GM12878 (cell line): ENCODE measurements around the gene CDKL2. TPM values are rescaled to one million over a fixed set of nuclear protein-coding genes. Genes with fewer than 3 reads are reported as not detected.

Experiments used
- ATAC-seq: fragments of 200-7000 bp; cut with Tn5 transposase; 3 replicates; pipeline ENCODE4 v1.9.1; 2020; ENCODE audit warnings: mild to moderate bottlenecking, moderate library complexity
- Bru-seq: library from RNA; stranded (reverse); fragments of 400-500 nt; gene quantifications from one replicate; lab custom pipeline; 2021; lab: Mats Ljungman, UMichigan
- BruChase-seq, 2 experiments: library from RNA; stranded (reverse); fragments of 400-500 nt; gene quantifications; one replicate each; lab custom pipeline; 2021; lab: Mats Ljungman, UMichigan
- BruUV-seq: library from RNA; stranded (reverse); fragments of 400-500 nt; replicated peaks from 2 replicates; lab custom pipeline; 2021; lab: Mats Ljungman, UMichigan
- CTCF ChIA-PET: fragments of 300-600 bp; sonication (Branson Sonifier 250); formaldehyde crosslinking; extraction: SDS; loops from one replicate; lab custom pipeline; 2021; ENCODE audit warnings: inconsistent platforms; lab: Yijun Ruan, JAX
- POLR2A ChIA-PET: fragments of 350-600 bp; formaldehyde crosslinking; extraction: SDS; loops from one replicate; lab custom pipeline; 2021; ENCODE audit warnings: inconsistent platforms; lab: Charles Lee
- RAD21 ChIA-PET: fragments of 300-600 bp; sonication (Branson Sonifier 250); formaldehyde crosslinking; loops from one replicate; lab custom pipeline; 2023; ENCODE audit warnings: antibody characterized with exemption; ENCODE audit not compliant: unreplicated experiment; lab: Charles Lee
- SMC1A ChIA-PET: fragments of 300-600 bp; sonication (Branson Sonifier 250); formaldehyde crosslinking; loops from one replicate; lab custom pipeline; 2023; ENCODE audit not compliant: unreplicated experiment, uncharacterized antibody; lab: Charles Lee
- DNase-seq: peaks from one replicate; pipeline ENCODE4 v3.0.0-alpha.2; 2011; ENCODE audit warnings: low read depth, low spot score
- FAIRE-seq: peaks from 3 replicates; lab custom pipeline; 2011; peaks lifted over from hg19 to GRCh38; lab: Jason Lieb, UNC
- H2AFZ ChIP-seq: 2 replicates; pipeline ENCODE4 v1.6.0; 2011; ENCODE audit warnings: low read depth, low read length, control low read depth; ENCODE audit not compliant: control insufficient read depth
- H3K27ac ChIP-seq: 2 replicates; pipeline ENCODE4 v1.5.1; 2011; ENCODE audit warnings: control low read depth; ENCODE audit not compliant: control insufficient read depth, insufficient read depth
- H3K27me3 ChIP-seq, 2 experiments: replicated peaks in 1 of 2; 2 replicates each; pipeline versions ENCODE4 v1.6.0 to v1.6.1; 2011; ENCODE audit warnings: low read length in 1 of 2; ENCODE audit not compliant: control insufficient read depth in 2 of 2, insufficient read depth in 2 of 2
- H3K36me3 ChIP-seq, 2 experiments: 2 replicates each; pipeline ENCODE4 v1.5.1; 2011; ENCODE audit warnings: low read length in 1 of 2; ENCODE audit not compliant: control insufficient read depth in 2 of 2, insufficient read depth in 2 of 2
- H3K4me1 ChIP-seq: 2 replicates; pipeline ENCODE4 v1.6.1; 2011; ENCODE audit warnings: mild to moderate bottlenecking, low read length, moderate library complexity, mixed read lengths; ENCODE audit not compliant: control insufficient read depth, insufficient read depth
- H3K4me2 ChIP-seq: 2 replicates; pipeline ENCODE4 v1.6.0; 2011; ENCODE audit warnings: control low read depth; ENCODE audit not compliant: control insufficient read depth, insufficient read depth
- H3K4me3 ChIP-seq: fragments of 200-600 bp; sonication (generic); 2 replicates; pipeline ENCODE4 v1.5.1; 2016
- H3K79me2 ChIP-seq: 2 replicates; pipeline ENCODE4 v1.6.0; 2011; ENCODE audit warnings: low read length; ENCODE audit not compliant: control insufficient read depth, insufficient read depth
- H3K9ac ChIP-seq: 2 replicates; pipeline ENCODE4 v1.8.0; 2011; ENCODE audit warnings: low read length, control low read depth, mixed read lengths; ENCODE audit not compliant: control insufficient read depth, insufficient read depth
- H3K9me3 ChIP-seq: replicated peaks from 3 replicates; pipeline ENCODE4 v1.5.1; 2011; ENCODE audit warnings: mild to moderate bottlenecking, low read length; ENCODE audit not compliant: control insufficient read depth, insufficient read depth
- H4K20me1 ChIP-seq: 2 replicates; pipeline ENCODE4 v1.6.0; 2011; ENCODE audit not compliant: control insufficient read depth, insufficient read depth
- CBX3 ChIP-seq: fragments of 200-600 bp; sonication (generic); IDR thresholded peaks from 2 replicates; pipeline ENCODE4 v1.6.1; 2016; ENCODE audit warnings: low read depth, borderline replicate concordance
- CHD2 ChIP-seq: IDR thresholded peaks from 2 replicates; pipeline ENCODE4 v1.6.1; 2011; ENCODE audit warnings: low read depth, low read length, improper control_type of control experiment, borderline replicate concordance
- CREB1 ChIP-seq: IDR thresholded peaks from 2 replicates; pipeline ENCODE4 v1.6.1; 2012; ENCODE audit warnings: low read depth, mild to moderate bottlenecking, inconsistent platforms
- DPF2 ChIP-seq: fragments of 450-650 bp; IDR thresholded peaks from 2 replicates; pipeline ENCODE4 v1.6.1; 2017; ENCODE audit warnings: mild to moderate bottlenecking
- FOXK2 ChIP-seq: fragments of 450-650 bp; IDR thresholded peaks from 2 replicates; pipeline ENCODE4 v1.6.1; 2017; ENCODE audit warnings: mild to moderate bottlenecking, moderate library complexity
- KLF5 ChIP-seq: fragments of 450-650 bp; IDR thresholded peaks from 2 replicates; pipeline ENCODE4 v1.6.1; 2014; ENCODE audit warnings: mild to moderate bottlenecking; ENCODE audit not compliant: partially characterized antibody
- NFYB ChIP-seq: IDR thresholded peaks from 2 replicates; pipeline ENCODE4 v1.6.1; 2011; ENCODE audit warnings: low read depth, mild to moderate bottlenecking, low read length, improper control_type of control experiment, moderate library complexity; ENCODE audit not compliant: insufficient read depth
- NR2F1 ChIP-seq: fragments of 450-650 bp; conservative IDR thresholded peaks from 2 replicates; pipeline ENCODE4 v1.6.1; 2017; ENCODE audit warnings: mild to moderate bottlenecking
- NRF1 ChIP-seq: conservative IDR thresholded peaks from 2 replicates; pipeline ENCODE4 v1.6.1; 2011; ENCODE audit warnings: mild to moderate bottlenecking, low read depth, low read length, improper control_type of control experiment
- RFX5 ChIP-seq: IDR thresholded peaks from 2 replicates; pipeline ENCODE4 v1.6.1; 2011; ENCODE audit warnings: low read depth, low read length, improper control_type of control experiment
- SMAD1 ChIP-seq: fragments of 450-650 bp; IDR thresholded peaks from 2 replicates; pipeline ENCODE4 v1.6.1; 2018; ENCODE audit warnings: mild to moderate bottlenecking, low read depth; ENCODE audit not compliant: partially characterized antibody
- SUPT20H ChIP-seq: IDR thresholded peaks from 2 replicates; pipeline ENCODE4 v1.6.1; 2011; ENCODE audit warnings: low read depth, mild to moderate bottlenecking, low read length, moderate library complexity, borderline replicate concordance; ENCODE audit not compliant: control insufficient read depth
- ZNF217 ChIP-seq: fragments of 450-650 bp; IDR thresholded peaks from 2 replicates; pipeline ENCODE4 v1.6.1; 2017; ENCODE audit warnings: antibody characterized with exemption, mild to moderate bottlenecking
- WGBS: methylation state at CpG from one replicate; pipeline ENCODE4 v1.1.6; 2016; ENCODE audit warnings: low lambda C conversion rate; ENCODE audit not compliant: insufficient replicate concordance, insufficient coverage; ENCODE audit errors: missing lambda C conversion rate; 5-methylcytosine and 5-hydroxymethylcytosine counted together
- in situ Hi-C: fragments of 300-500 bp; cut with MboI; formaldehyde crosslinking; loops from 9 replicates; pipeline ENCODE4 v1.14.3; 2018; ENCODE audit warnings: mixed read lengths
- intact Hi-C: fragments of 100-400 bp; cut with micrococcal nuclease; formaldehyde crosslinking; loops from one replicate; pipeline ENCODE4 v1.14.2; 2022; ENCODE audit not compliant: unreplicated experiment
- long read RNA-seq, 2 experiments: library from polyadenylated mRNA; unstranded; transcript quantifications; one replicate each; pipeline ENCODE4 v2.0.0, GENCODE V29; 2019 to 2020
- polyA minus RNA-seq, 3 experiments: library from RNA; depleted of rRNA, polyadenylated mRNA; stranded (reverse); fragments of >200 nt; gene quantifications; 2 replicates each; pipeline ENCODE4 v1.2.3, GENCODE V29; 2011
- polyA plus RNA-seq, 11 experiments: library from polyadenylated mRNA; depleted of rRNA in 4 of 11; unstranded in 6 of 11; stranded (reverse) in 5 of 11; fragments of >200 nt; fragmentation: Nextera tagmentation in 4 of 11; fragmentation: Illumina TruSeq in 1 of 11; extraction: Ambion mirVana in 4 of 11; extraction: Trizol in 1 of 11; gene quantifications; 1 replicate in 1 of 11; 2 replicates in 10 of 11; pipeline versions ENCODE4 v1.2.1 to v1.2.3, GENCODE V29; 2011 to 2016; ENCODE audit warnings: inconsistent platforms in 2 of 11, missing spikeins in 2 of 11, low read depth in 1 of 11
- total RNA-seq, 4 experiments: library from RNA; depleted of rRNA in 3 of 4; stranded (reverse); fragments of >200 nt in 3 of 4; fragmentation: Illumina TruSeq in 1 of 4; extraction: Trizol in 1 of 4; gene quantifications; 2 replicates each; pipeline versions ENCODE4 v1.2.1 to v1.2.3, GENCODE V29; 2013 to 2021
- TF ChIP-seq, protein P1 (sequence below): fragments of 450-650 bp; IDR thresholded peaks from 2 replicates; pipeline ENCODE4 v1.6.1; 2017; ENCODE audit warnings: mild to moderate bottlenecking
- TF ChIP-seq, protein P2 (sequence below): fragments of 450-650 bp; IDR thresholded peaks from 2 replicates; pipeline ENCODE4 v1.6.1; 2018; ENCODE audit warnings: mild to moderate bottlenecking, low read depth, moderate library complexity; ENCODE audit not compliant: partially characterized antibody

Gene CDKL2
- not detected in 2 replicates for total RNA-seq (2013; cell fraction: nucleolus; rRNA removed)
- 0.06 TPM in 1 of 2 replicates, not detected in the other for total RNA-seq (2014; rRNA removed)
- not detected in 2 replicates for total RNA-seq (2014; rRNA removed; fragmentation: Illumina TruSeq; extraction: Trizol)
- total RNA-seq (2021), result not detected in 2 replicates
- polyA plus RNA-seq (2011; ENCODE audit: low read depth), result 0.08 TPM
- 0.04 and 0.05 TPM in 2 replicates for polyA plus RNA-seq (2011; rRNA removed)
- not detected in 2 replicates for polyA plus RNA-seq (2011; cell fraction: cytosol; rRNA removed)
- polyA plus RNA-seq (2011; cell fraction: nucleus; rRNA removed), result not detected in 2 replicates
- 0.11 and 0.16 TPM in 2 replicates for polyA plus RNA-seq (2012)
- not detected in 2 replicates for polyA plus RNA-seq (2014; fragmentation: Illumina TruSeq; extraction: Trizol)
- not detected for polyA plus RNA-seq (2014; fragmentation: Nextera tagmentation; extraction: Ambion mirVana)
- not detected in 2 replicates for polyA plus RNA-seq (2014; rRNA removed)
- under 1 TPM in 1 of 2 experiments, not detected in 1; 0.24 TPM for polyA plus RNA-seq (2016; fragmentation: Nextera tagmentation; extraction: Ambion mirVana)
- polyA minus RNA-seq (2011; rRNA and poly(A)+ RNA removed), result not detected in 2 replicates
- not detected in 2 replicates for polyA minus RNA-seq (2011; cell fraction: cytosol; rRNA and poly(A)+ RNA removed)
- not detected in 2 replicates for polyA minus RNA-seq (2011; cell fraction: nucleus; rRNA and poly(A)+ RNA removed)
- percentile 17 among the genes with signal in this experiment for Bru-seq, nascent RNA
- BruChase-seq, experiment 1, labeled RNA remaining after a 6-hour chase, result percentile 23 among the genes with signal in this experiment
- BruChase-seq, experiment 2, labeled RNA remaining after a 2-hour chase, result percentile 34 among the genes with signal in this experiment
- long read RNA-seq, experiment 1, result 0 reads
- long read RNA-seq, experiment 2, result 0 reads

GRCh38 chr4:75630174-75630936 lies at the start of gene CDKL2:
Gene CDKL2, minus strand, starts transcription at chr4:75630528. Its CDS starts 4,540 bp downstream, at chr4:75625988.
- no peaks in the 10 kb centered on the region for H3K9me3 ChIP-seq
- ChIA-PET POLR2A (interaction anchor here (1.3 to 1.6 kb wide), 2 partner anchors 38 to 43 kb away, joined by 3 to 6 read pairs; no protein-coding TSS in a partner anchor), CTCF (interaction anchor here (0.7 to 1.6 kb wide), 4 partner anchors 17 to 266 kb away, joined by 3 to 6 read pairs (median 3); partner anchors contain the start of gene USO1), SMC1A (no interaction called here), RAD21 (interaction anchor here (1.9 kb wide), 1 partner anchor 218 kb away, joined by 5 read pairs; no protein-coding TSS in a partner anchor)
- intact Hi-C loops, result no loop called here
- peak within 1 kb of the TSS; percentile 100 for H3K4me2 ChIP-seq
- H3K4me3 ChIP-seq, result peak within 1 kb of the TSS; percentile 64
- peak; percentile 44 for FAIRE-seq
- no peaks in the 10 kb centered on the region for H4K20me1 ChIP-seq
- H3K36me3 ChIP-seq, result no peaks in the 10 kb centered on the region
- H2AFZ ChIP-seq, result peak within 1 kb of the TSS; percentile 97
- WGBS, result under 1% methylated on average over 52 of the region's 57 CpGs
- peak within 1 kb of the TSS; percentile 32; the same call in 1 of the 2 replicates for H3K9ac ChIP-seq
- no peak within 1 kb of the TSS for H3K27ac ChIP-seq
- no peaks in the 10 kb centered on the region for H3K79me2 ChIP-seq
- peak; percentile 37 for DNase-seq
- in situ Hi-C loops, result no loop called here
- no TSS peak for BruUV-seq
- H3K4me1 ChIP-seq, result peaks cover 11% of the 10 kb centered on the region
- ATAC-seq, result peak; percentile 99
- H3K27me3 ChIP-seq, result no peaks in the 10 kb centered on the region
- no peak for TF ChIP-seq NRF1
- no peak for TF ChIP-seq SUPT20H
- TF ChIP-seq CBX3, result no peak
- TF ChIP-seq KLF5, result peak; percentile 45
- peak; percentile 77 for TF ChIP-seq NFYB
- TF ChIP-seq, protein P1, sequence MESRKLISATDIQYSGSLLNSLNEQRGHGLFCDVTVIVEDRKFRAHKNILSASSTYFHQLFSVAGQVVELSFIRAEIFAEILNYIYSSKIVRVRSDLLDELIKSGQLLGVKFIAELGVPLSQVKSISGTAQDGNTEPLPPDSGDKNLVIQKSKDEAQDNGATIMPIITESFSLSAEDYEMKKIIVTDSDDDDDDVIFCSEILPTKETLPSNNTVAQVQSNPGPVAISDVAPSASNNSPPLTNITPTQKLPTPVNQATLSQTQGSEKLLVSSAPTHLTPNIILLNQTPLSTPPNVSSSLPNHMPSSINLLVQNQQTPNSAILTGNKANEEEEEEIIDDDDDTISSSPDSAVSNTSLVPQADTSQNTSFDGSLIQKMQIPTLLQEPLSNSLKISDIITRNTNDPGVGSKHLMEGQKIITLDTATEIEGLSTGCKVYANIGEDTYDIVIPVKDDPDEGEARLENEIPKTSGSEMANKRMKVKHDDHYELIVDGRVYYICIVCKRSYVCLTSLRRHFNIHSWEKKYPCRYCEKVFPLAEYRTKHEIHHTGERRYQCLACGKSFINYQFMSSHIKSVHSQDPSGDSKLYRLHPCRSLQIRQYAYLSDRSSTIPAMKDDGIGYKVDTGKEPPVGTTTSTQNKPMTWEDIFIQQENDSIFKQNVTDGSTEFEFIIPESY, result no peak
- 0 out of 2 replicates have a peak, but pooled peaks have one; percentile 15 for TF ChIP-seq NR2F1
- no peak for TF ChIP-seq DPF2
- 0 out of 2 replicates have a peak, but pooled peaks have one; percentile 40 for TF ChIP-seq CHD2
- 0 out of 2 replicates have a peak, but pooled peaks have one; percentile 32 for TF ChIP-seq CREB1
- TF ChIP-seq RFX5, result peak; percentile 68; the same call in 1 of the 2 replicates
- TF ChIP-seq, protein P2, sequence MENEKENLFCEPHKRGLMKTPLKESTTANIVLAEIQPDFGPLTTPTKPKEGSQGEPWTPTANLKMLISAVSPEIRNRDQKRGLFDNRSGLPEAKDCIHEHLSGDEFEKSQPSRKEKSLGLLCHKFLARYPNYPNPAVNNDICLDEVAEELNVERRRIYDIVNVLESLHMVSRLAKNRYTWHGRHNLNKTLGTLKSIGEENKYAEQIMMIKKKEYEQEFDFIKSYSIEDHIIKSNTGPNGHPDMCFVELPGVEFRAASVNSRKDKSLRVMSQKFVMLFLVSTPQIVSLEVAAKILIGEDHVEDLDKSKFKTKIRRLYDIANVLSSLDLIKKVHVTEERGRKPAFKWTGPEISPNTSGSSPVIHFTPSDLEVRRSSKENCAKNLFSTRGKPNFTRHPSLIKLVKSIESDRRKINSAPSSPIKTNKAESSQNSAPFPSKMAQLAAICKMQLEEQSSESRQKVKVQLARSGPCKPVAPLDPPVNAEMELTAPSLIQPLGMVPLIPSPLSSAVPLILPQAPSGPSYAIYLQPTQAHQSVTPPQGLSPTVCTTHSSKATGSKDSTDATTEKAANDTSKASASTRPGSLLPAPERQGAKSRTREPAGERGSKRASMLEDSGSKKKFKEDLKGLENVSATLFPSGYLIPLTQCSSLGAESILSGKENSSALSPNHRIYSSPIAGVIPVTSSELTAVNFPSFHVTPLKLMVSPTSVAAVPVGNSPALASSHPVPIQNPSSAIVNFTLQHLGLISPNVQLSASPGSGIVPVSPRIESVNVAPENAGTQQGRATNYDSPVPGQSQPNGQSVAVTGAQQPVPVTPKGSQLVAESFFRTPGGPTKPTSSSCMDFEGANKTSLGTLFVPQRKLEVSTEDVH, result no peak
- TF ChIP-seq ZNF217, result no peak
- TF ChIP-seq FOXK2, result no peak
- TF ChIP-seq SMAD1, result peak; percentile 28
